Activated effector memory CD4-positive, alpha-beta T cell treated with anti-CD3 and anti-CD28 coated beads, Interleukin-2, amount 50 U/mL, for 16 hours (primary cell): Measurements from ENCODE around the gene HSD17B11.
"Not testable (repeated sequence)": the region's sequence is repeated elsewhere in the genome, so short reads cannot be mapped to it uniquely, and the experiment has no call there.

ENCODE experiments used
- DNase-seq: peaks from one replicate; pipeline ENCODE4 v3.0.0-alpha.2; 2020

Gene HSD17B11

DNA sequence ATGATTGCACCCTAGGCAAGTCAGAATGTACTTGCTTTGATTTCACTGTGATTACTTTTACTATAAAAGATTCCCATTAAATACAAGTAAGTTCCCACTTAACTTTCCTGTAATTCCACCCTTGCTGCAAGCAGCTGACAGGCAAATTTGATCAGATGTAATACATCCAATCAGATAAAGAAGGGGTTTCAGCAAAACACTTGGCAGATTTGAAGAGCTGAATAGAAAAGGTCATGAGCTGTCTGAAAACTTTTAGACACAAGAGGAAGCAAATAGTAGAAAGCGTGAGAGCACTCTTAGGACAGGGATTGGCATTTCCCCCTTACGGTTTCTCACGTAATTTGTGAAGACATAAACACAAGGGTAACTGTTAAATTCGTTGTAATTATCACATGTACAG, 91.1 kb downstream of the HSD17B11 start:
- DNase-seq, result no peak

DNA sequence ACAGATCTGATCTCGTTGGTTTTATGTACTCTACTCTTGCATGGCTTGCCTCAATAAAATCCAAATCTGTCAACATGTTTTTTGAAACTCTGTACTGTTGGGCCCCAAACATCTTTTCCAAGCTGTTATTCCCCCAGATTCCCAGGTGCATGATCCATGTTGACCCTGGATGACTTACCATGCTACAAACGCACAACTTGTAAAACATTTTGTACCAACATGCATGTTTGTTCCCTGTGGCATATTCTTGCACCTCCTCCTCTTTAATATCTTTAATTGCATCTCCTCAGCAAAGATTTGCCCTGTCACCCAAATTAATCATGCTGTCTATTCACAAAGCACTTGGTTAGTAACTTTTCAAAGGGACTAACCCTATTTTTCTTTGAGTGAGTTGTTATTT, 92.6 kb downstream of the HSD17B11 start:
- no peak for DNase-seq

DNA sequence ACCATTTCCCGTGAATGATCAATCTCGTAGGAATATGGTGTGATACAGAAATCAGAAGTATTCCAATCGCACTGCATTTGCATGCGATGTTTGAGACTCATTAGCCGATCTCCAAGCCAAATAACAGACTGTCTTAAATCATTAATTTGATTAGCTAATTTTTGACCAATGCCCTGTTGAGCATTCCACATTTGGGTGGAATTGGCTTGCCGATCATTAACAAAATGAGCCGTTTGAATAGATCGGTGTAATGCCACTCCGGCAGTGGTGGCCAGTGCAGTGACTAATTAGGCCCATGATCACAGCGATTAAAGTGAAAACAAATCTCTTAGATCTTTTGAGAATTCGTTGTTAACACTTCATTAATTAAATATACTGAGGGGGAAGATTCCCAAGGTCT, 96.1 kb downstream of the HSD17B11 start:
- not testable (repeated sequence) for DNase-seq

DNA sequence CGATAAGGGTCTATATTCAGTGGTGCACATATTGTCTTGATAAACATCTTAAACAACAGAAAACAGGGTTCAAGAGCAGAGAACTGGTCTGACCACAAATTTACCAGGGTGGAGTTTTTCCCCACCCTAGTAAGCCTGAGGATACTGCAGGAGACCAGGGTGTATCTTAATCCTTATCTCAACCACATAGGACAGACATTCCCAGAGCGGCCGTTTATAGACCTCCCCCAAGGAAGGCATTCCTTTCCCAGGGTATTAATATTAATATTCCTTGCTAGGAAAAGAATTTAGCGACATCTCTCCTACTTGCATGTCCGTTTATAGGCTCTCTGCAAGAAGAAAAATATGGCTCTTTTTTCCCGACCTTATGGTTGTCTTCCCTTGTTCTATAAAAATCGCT, 97.1 kb downstream of the HSD17B11 start:
- not testable (repeated sequence) for DNase-seq

DNA sequence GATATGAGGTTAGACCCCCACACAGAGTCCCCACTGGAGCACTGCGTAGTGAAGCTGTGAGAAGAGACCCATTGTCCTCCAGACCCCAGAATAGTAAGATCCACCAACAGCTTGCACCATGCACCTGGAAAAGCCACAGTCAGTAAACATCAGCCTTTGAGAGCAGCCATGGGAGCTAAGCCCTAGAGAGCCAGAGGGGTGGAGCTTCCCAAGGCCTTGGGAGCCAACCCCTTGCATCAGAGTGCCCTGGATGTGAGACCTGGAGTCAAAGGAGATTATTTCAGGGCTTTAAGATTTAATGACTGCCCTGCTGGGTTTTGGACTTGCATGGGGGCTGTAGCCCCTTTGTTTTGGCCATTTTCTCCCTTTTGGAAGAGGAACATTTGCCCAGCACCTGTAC, 104.0 kb downstream of the HSD17B11 start:
- DNase-seq, result no peak
